OCI-LY7 (cell line): Measurements from ENCODE around the gene METTL22. TPM values are rescaled to one million over a fixed set of nuclear protein-coding genes. Genes with fewer than 3 reads are reported as not detected.

Experiments
- BruUV-seq: library from RNA; stranded (reverse); fragments of 400-500 nt; replicated peaks from 2 replicates; lab custom pipeline; 2021; lab: Mats Ljungman, UMichigan
- CTCF ChIA-PET: fragments of 300-600 bp; sonication (Branson Sonifier 250); formaldehyde crosslinking; loops from one replicate; lab custom pipeline; 2022; ENCODE audit warnings: antibody characterized with exemption; ENCODE audit not compliant: unreplicated experiment; lab: Charles Lee
- POLR2A ChIA-PET: fragments of 300-600 bp; sonication (Branson Sonifier 250); formaldehyde crosslinking; loops from one replicate; lab custom pipeline; 2022; ENCODE audit warnings: antibody characterized with exemption; lab: Charles Lee
- DNase-seq: peaks from one replicate; pipeline ENCODE4 v3.0.0-alpha.2; 2015; ENCODE audit warnings: low spot score
- H2AFZ ChIP-seq: fragments of 200-600 bp; sonication (generic), shearing (Covaris generic); 2 replicates; pipeline ENCODE4 v1.6.1; 2014; ENCODE audit warnings: mild to moderate bottlenecking, antibody characterized with exemption, low read length, moderate library complexity
- H3K27ac ChIP-seq: fragments of 200-600 bp; sonication (generic); 2 replicates; pipeline ENCODE4 v1.5.1; 2014; ENCODE audit warnings: mixed run types, low read depth, mild to moderate bottlenecking, moderate library complexity, low read length, inconsistent platforms; ENCODE audit not compliant: poor library complexity, severe bottlenecking
- H3K36me3 ChIP-seq: fragments of 200-600 bp; sonication (generic); 2 replicates; pipeline ENCODE4 v1.6.1; 2014; ENCODE audit warnings: mild to moderate bottlenecking, antibody characterized with exemption, low read length, moderate library complexity, mixed read lengths; ENCODE audit not compliant: insufficient read depth
- H3K4me1 ChIP-seq: fragments of 200-600 bp; sonication (generic); 2 replicates; pipeline ENCODE4 v1.5.1; 2014; ENCODE audit warnings: mild to moderate bottlenecking, low read length; ENCODE audit not compliant: insufficient read depth, poor library complexity, severe bottlenecking
- H3K4me2 ChIP-seq: fragments of 200-600 bp; sonication (generic); 2 replicates; pipeline ENCODE4 v1.6.1; 2014; ENCODE audit warnings: mild to moderate bottlenecking, low read length
- H3K4me3 ChIP-seq: fragments of 200-600 bp; sonication (generic); 2 replicates; pipeline ENCODE4 v1.5.1; 2014; ENCODE audit warnings: mild to moderate bottlenecking, low read depth, low read length; ENCODE audit not compliant: poor library complexity, severe bottlenecking
- H3K79me2 ChIP-seq: fragments of 200-600 bp; sonication (generic); 2 replicates; pipeline ENCODE4 v1.6.1; 2016; ENCODE audit warnings: low read depth, mild to moderate bottlenecking, low read length, moderate library complexity, mixed read lengths; ENCODE audit not compliant: insufficient read depth
- H3K9me2 ChIP-seq: fragments of 200-600 bp; sonication (generic); 2 replicates; pipeline ENCODE4 v1.6.1; 2016; ENCODE audit warnings: mild to moderate bottlenecking, low read length, mixed read lengths; ENCODE audit not compliant: insufficient read depth
- H3K9me3 ChIP-seq: fragments of 200-600 bp; sonication (generic); 2 replicates; pipeline ENCODE4 v1.6.1; 2014; ENCODE audit warnings: mild to moderate bottlenecking, mixed run types, low read length, mixed read lengths
- H4K20me1 ChIP-seq: fragments of 200-600 bp; sonication (generic); 2 replicates; pipeline ENCODE4 v1.6.1; 2014; ENCODE audit warnings: mild to moderate bottlenecking, antibody characterized with exemption, low read length, moderate library complexity, mixed read lengths; ENCODE audit not compliant: insufficient read depth
- CTCF ChIP-seq: fragments of 200-600 bp; sonication (generic); conservative IDR thresholded peaks from 2 replicates; pipeline ENCODE4 v1.5.1; 2014; ENCODE audit warnings: mild to moderate bottlenecking, antibody characterized with exemption, low read length, moderate library complexity, mixed read lengths
- EZH2phosphoT487 ChIP-seq: fragments of 200-600 bp; sonication (generic); IDR thresholded peaks from 2 replicates; pipeline ENCODE4 v1.6.1; 2018; ENCODE audit warnings: low read depth, borderline replicate concordance, mild to moderate bottlenecking, mixed run types, antibody characterized with exemption, low read length, moderate library complexity, mixed read lengths
- intact Hi-C: fragments of 100-400 bp; cut with micrococcal nuclease; formaldehyde crosslinking; loops from one replicate; pipeline ENCODE4 v1.10.0; 2022; ENCODE audit not compliant: unreplicated experiment
- total RNA-seq, 2 experiments: library from RNA; depleted of rRNA in 1 of 2; stranded (reverse); fragments of >200 nt in 1 of 2; shearing (Covaris generic) in 1 of 2; gene quantifications; 2 replicates each; pipeline ENCODE4 v1.2.3, GENCODE V29; 2014 to 2022

Gene METTL22
- total RNA-seq, 2 experiments from 2014 or later: 22.4 to 55.0 TPM

GRCh38 chr16:8670014-8670560 lies 48.6 kb downstream of the METTL22 start:
- DNase-seq: no peak
- Histone ChIP-seq H3K9me3 (no peaks in the 10 kb centered on the region), H3K79me2 (no peaks in the 10 kb centered on the region), H4K20me1 (no peaks in the 10 kb centered on the region), H3K9me2 (no peaks in the 10 kb centered on the region), H3K36me3 (no peaks in the 10 kb centered on the region), H3K4me3 (no peak overlapping the region), H3K27ac (no peak overlapping the region), H3K4me2 (no peak overlapping the region), H3K4me1 (peaks cover 5% of the 10 kb centered on the region), H2AFZ (no peak overlapping the region)
- ChIA-PET CTCF (no interaction called here), POLR2A (no interaction called here)
- no TSS peak for BruUV-seq
- intact Hi-C loops: no loop called here
- no peak for TF ChIP-seq EZH2phosphoT487
- no peak for TF ChIP-seq CTCF

- peak overlapping the region; percentile 96 for H3K4me2 ChIP-seq
- peak overlapping the region; percentile 74 for H3K4me3 ChIP-seq
- no TSS peak for BruUV-seq
- intact Hi-C loops: no loop called here
- H2AFZ ChIP-seq: peak overlapping the region; percentile 91; the same call in 1 of the 2 replicates
- H4K20me1 ChIP-seq: no peaks in the 10 kb centered on the region
- no peaks in the 10 kb centered on the region for H3K79me2 ChIP-seq
- no peak overlapping the region for H3K27ac ChIP-seq
- ChIA-PET POLR2A (interaction anchor here (0.7 kb wide), 1 partner anchor 11 kb away, joined by 6 read pairs; no protein-coding TSS in a partner anchor), CTCF (no interaction called here)
- TF ChIP-seq EZH2phosphoT487 (no peak), CTCF (no peak)
- peaks cover 8% of the 10 kb centered on the region for H3K4me1 ChIP-seq
- DNase-seq: no peak
- H3K9me3 ChIP-seq: no peaks in the 10 kb centered on the region
- H3K9me2 ChIP-seq: no peaks in the 10 kb centered on the region
- no peaks in the 10 kb centered on the region for H3K36me3 ChIP-seq
These were observed 52.3 kb downstream of the METTL22 start for GRCh38 chr16:8673611-8674412.
